ENCODE measurements around the gene KIAA0513.
A peak's percentile ranks its signal among the peaks of the same experiment; 100 is the strongest.
"Not testable (repeated sequence)": the region's sequence is repeated elsewhere in the genome, so short reads cannot be mapped to it uniquely, and the experiment has no call there.

Gene KIAA0513

GRCh38 chr16:85113168-85113733 lies 85.7 kb downstream of the KIAA0513 start:
- Histone ChIP-seq H3K27ac (ENCODE audit: low read depth, low read length) (no peak overlapping the region), H3K4me1 (ENCODE audit: control insufficient read depth, insufficient read depth, low read length, unreplicated experiment) (no peaks in the 10 kb centered on the region), H3K36me3 (ENCODE audit: insufficient read depth, low read length) (no peaks in the 10 kb centered on the region), H2AFZ (ENCODE audit: low read length, unreplicated experiment) (no peak overlapping the region), H3K79me2 (ENCODE audit: control insufficient read depth, insufficient read depth, low read length, unreplicated experiment) (no peaks in the 10 kb centered on the region), H3K27me3 (ENCODE audit: insufficient read depth, low read length) (no peaks in the 10 kb centered on the region), H3K4me3 (ENCODE audit: low read depth, low read length) (no peak overlapping the region)

- H2AFZ ChIP-seq (ENCODE audit: low read length, unreplicated experiment) = no peak overlapping the region
- H3K79me2 ChIP-seq (ENCODE audit: control insufficient read depth, insufficient read depth, low read length, unreplicated experiment) = no peaks in the 10 kb centered on the region
- H3K4me3 ChIP-seq (ENCODE audit: low read depth, low read length) = no peak overlapping the region
- no peaks in the 10 kb centered on the region for H3K36me3 ChIP-seq (ENCODE audit: insufficient read depth, low read length)
- no peak overlapping the region for H3K27ac ChIP-seq (ENCODE audit: low read depth, low read length)
- no peaks in the 10 kb centered on the region for H3K4me1 ChIP-seq (ENCODE audit: control insufficient read depth, insufficient read depth, low read length, unreplicated experiment)
- no peaks in the 10 kb centered on the region for H3K27me3 ChIP-seq (ENCODE audit: insufficient read depth, low read length)
Observed at GRCh38 chr16:85113913-85114312, 86.3 kb downstream of the KIAA0513 start.

GRCh38 chr16:85114909-85115567 lies 87.4 kb downstream of the KIAA0513 start:
- H3K36me3 ChIP-seq (ENCODE audit: insufficient read depth, low read length) = no peaks in the 10 kb centered on the region
- no peak overlapping the region for H3K4me3 ChIP-seq (ENCODE audit: low read depth, low read length)
- H3K79me2 ChIP-seq (ENCODE audit: control insufficient read depth, insufficient read depth, low read length, unreplicated experiment) = no peaks in the 10 kb centered on the region
- H3K27ac ChIP-seq (ENCODE audit: low read depth, low read length) = no peak overlapping the region; the same call in 1 of the 2 replicates
- no peaks in the 10 kb centered on the region for H3K27me3 ChIP-seq (ENCODE audit: insufficient read depth, low read length)
- no peak overlapping the region for H2AFZ ChIP-seq (ENCODE audit: low read length, unreplicated experiment)
- H3K4me1 ChIP-seq (ENCODE audit: control insufficient read depth, insufficient read depth, low read length, unreplicated experiment) = no peaks in the 10 kb centered on the region

- H3K36me3 ChIP-seq (ENCODE audit: insufficient read depth, low read length) = no peaks in the 10 kb centered on the region
- H3K79me2 ChIP-seq (ENCODE audit: control insufficient read depth, insufficient read depth, low read length, unreplicated experiment) = no peaks in the 10 kb centered on the region
- no peak overlapping the region for H2AFZ ChIP-seq (ENCODE audit: low read length, unreplicated experiment)
- no peak overlapping the region for H3K27ac ChIP-seq (ENCODE audit: low read depth, low read length)
- H3K4me1 ChIP-seq (ENCODE audit: control insufficient read depth, insufficient read depth, low read length, unreplicated experiment) = no peaks in the 10 kb centered on the region
- H3K27me3 ChIP-seq (ENCODE audit: insufficient read depth, low read length) = no peaks in the 10 kb centered on the region
- H3K4me3 ChIP-seq (ENCODE audit: low read depth, low read length) = no peak overlapping the region
Observed at GRCh38 chr16:85117418-85117817, 89.8 kb downstream of the KIAA0513 start.

GRCh38 chr16:85120006-85120340 lies 92.4 kb downstream of the KIAA0513 start:
- H3K36me3 ChIP-seq (ENCODE audit: insufficient read depth, low read length) = no peaks in the 10 kb centered on the region
- H3K79me2 ChIP-seq (ENCODE audit: control insufficient read depth, insufficient read depth, low read length, unreplicated experiment) = no peaks in the 10 kb centered on the region
- H3K4me3 ChIP-seq (ENCODE audit: low read depth, low read length) = no peak overlapping the region
- H3K27ac ChIP-seq (ENCODE audit: low read depth, low read length) = no peak overlapping the region
- no peaks in the 10 kb centered on the region for H3K27me3 ChIP-seq (ENCODE audit: insufficient read depth, low read length)
- H3K4me1 ChIP-seq (ENCODE audit: control insufficient read depth, insufficient read depth, low read length, unreplicated experiment) = peaks cover 14% of the 10 kb centered on the region
- H2AFZ ChIP-seq (ENCODE audit: low read length, unreplicated experiment) = no peak overlapping the region

GRCh38 chr16:85123441-85123840 lies 95.8 kb downstream of the KIAA0513 start:
- H3K4me3 ChIP-seq (ENCODE audit: low read depth, low read length) = peak overlapping the region; percentile 67
- H3K27ac ChIP-seq (ENCODE audit: low read depth, low read length) = peak overlapping the region; percentile 93
- not testable (repeated sequence) for H3K79me2 ChIP-seq (ENCODE audit: control insufficient read depth, insufficient read depth, low read length, unreplicated experiment); H3K36me3 ChIP-seq (ENCODE audit: insufficient read depth, low read length); H3K27me3 ChIP-seq (ENCODE audit: insufficient read depth, low read length)
- peak overlapping the region; percentile 84 for H2AFZ ChIP-seq (ENCODE audit: low read length, unreplicated experiment)
- H3K4me1 ChIP-seq (ENCODE audit: control insufficient read depth, insufficient read depth, low read length, unreplicated experiment) = peaks cover 25% of the 10 kb centered on the region

GRCh38 chr16:85123891-85124635 lies 96.5 kb downstream of the KIAA0513 start:
- H3K4me1 ChIP-seq (ENCODE audit: control insufficient read depth, insufficient read depth, low read length, unreplicated experiment) = peaks cover 25% of the 10 kb centered on the region

GRCh38 chr16:85124636-85125346 lies 97.2 kb downstream of the KIAA0513 start:
- Histone ChIP-seq H3K79me2 (ENCODE audit: control insufficient read depth, insufficient read depth, low read length, unreplicated experiment) (no peaks in the 10 kb centered on the region), H3K27ac (ENCODE audit: low read depth, low read length) (peak overlapping the region; percentile 93), H2AFZ (ENCODE audit: low read length, unreplicated experiment) (no peak overlapping the region), H3K27me3 (ENCODE audit: insufficient read depth, low read length) (no peaks in the 10 kb centered on the region), H3K36me3 (ENCODE audit: insufficient read depth, low read length) (no peaks in the 10 kb centered on the region), H3K4me3 (ENCODE audit: low read depth, low read length) (peak overlapping the region; percentile 67; the same call in 1 of the 2 replicates), H3K4me1 (ENCODE audit: control insufficient read depth, insufficient read depth, low read length, unreplicated experiment) (peaks cover 26% of the 10 kb centered on the region)

More at GRCh38 chr16:85123891-85124635, 96.5 kb downstream of the KIAA0513 start:
- peak overlapping the region; percentile 67 for H3K4me3 ChIP-seq (ENCODE audit: low read depth, low read length)
- no peaks in the 10 kb centered on the region for H3K27me3 ChIP-seq (ENCODE audit: insufficient read depth, low read length)
- H3K36me3 ChIP-seq (ENCODE audit: insufficient read depth, low read length) = no peaks in the 10 kb centered on the region
- peak overlapping the region; percentile 84 for H2AFZ ChIP-seq (ENCODE audit: low read length, unreplicated experiment)
- H3K79me2 ChIP-seq (ENCODE audit: control insufficient read depth, insufficient read depth, low read length, unreplicated experiment) = no peaks in the 10 kb centered on the region
- H3K27ac ChIP-seq (ENCODE audit: low read depth, low read length) = peak overlapping the region; percentile 93

GRCh38 chr16:85125570-85126393 lies 98.2 kb downstream of the KIAA0513 start:
- Histone ChIP-seq H3K27me3 (ENCODE audit: insufficient read depth, low read length) (no peaks in the 10 kb centered on the region), H3K27ac (ENCODE audit: low read depth, low read length) (no peak overlapping the region), H2AFZ (ENCODE audit: low read length, unreplicated experiment) (no peak overlapping the region)

GRCh38 chr16:85126394-85126704 lies 98.8 kb downstream of the KIAA0513 start:
- H3K4me1 ChIP-seq (ENCODE audit: control insufficient read depth, insufficient read depth, low read length, unreplicated experiment) = peaks cover 36% of the 10 kb centered on the region
- H3K27ac ChIP-seq (ENCODE audit: low read depth, low read length) = peak overlapping the region; percentile 6; the same call in 1 of the 2 replicates
- H3K36me3 ChIP-seq (ENCODE audit: insufficient read depth, low read length) = no peaks in the 10 kb centered on the region
- H3K27me3 ChIP-seq (ENCODE audit: insufficient read depth, low read length) = no peaks in the 10 kb centered on the region
- H2AFZ ChIP-seq (ENCODE audit: low read length, unreplicated experiment) = peak overlapping the region; percentile 5
- no peak overlapping the region for H3K4me3 ChIP-seq (ENCODE audit: low read depth, low read length)
- H3K79me2 ChIP-seq (ENCODE audit: control insufficient read depth, insufficient read depth, low read length, unreplicated experiment) = no peaks in the 10 kb centered on the region

More at GRCh38 chr16:85125570-85126393, 98.2 kb downstream of the KIAA0513 start:
- Histone ChIP-seq H3K79me2 (ENCODE audit: control insufficient read depth, insufficient read depth, low read length, unreplicated experiment) (no peaks in the 10 kb centered on the region), H3K36me3 (ENCODE audit: insufficient read depth, low read length) (no peaks in the 10 kb centered on the region), H3K4me3 (ENCODE audit: low read depth, low read length) (no peak overlapping the region), H3K4me1 (ENCODE audit: control insufficient read depth, insufficient read depth, low read length, unreplicated experiment) (peaks cover 36% of the 10 kb centered on the region)

All from ACC112 (cell line).